Testis (tissue), 2 donors: ENCODE data around the gene ANXA9.

Experiments
- CTCF ChIP-seq, 3 experiments: fragments of 450-650 bp in 2 of 3; fragments of 200-600 bp in 1 of 3; sonication (generic) in 1 of 3; IDR thresholded peaks; one replicate each; pipeline ENCODE4 v1.5.1; 2016 to 2019; ENCODE audit warnings: antibody characterized with exemption in 3 of 3, mild to moderate bottlenecking in 2 of 3, moderate library complexity in 1 of 3
- POLR2A ChIP-seq: fragments of 450-650 bp; IDR thresholded peaks from one replicate; pipeline ENCODE4 v1.6.1; 2017; ENCODE audit warnings: antibody characterized with exemption, mild to moderate bottlenecking, moderate library complexity

- TF ChIP-seq CTCF (IDR thresholded peaks at IDR 0.05) (no peak), POLR2A (no peak)
Measured at GRCh38 chr1:151007853-151008243, 25.8 kb downstream of the ANXA9 start.
